Rectal smooth muscle tissue (tissue), 1 donor: Measurements from ENCODE around the gene OR2H2.

ENCODE experiments used
- H3K27ac ChIP-seq: one replicate; pipeline ENCODE4 v1.7.0; 2013; ENCODE audit warnings: low read depth, low read length, inconsistent platforms
- H3K27me3 ChIP-seq: one replicate; pipeline ENCODE4 v1.7.0; 2013; ENCODE audit warnings: low read length; ENCODE audit not compliant: control insufficient read depth, insufficient read depth
- H3K36me3 ChIP-seq: one replicate; pipeline ENCODE4 v1.7.0; 2013; ENCODE audit warnings: low read length; ENCODE audit not compliant: control insufficient read depth, insufficient read depth
- H3K4me1 ChIP-seq: one replicate; pipeline ENCODE4 v1.7.0; 2013; ENCODE audit warnings: low read length; ENCODE audit not compliant: control insufficient read depth, insufficient read depth
- H3K4me3 ChIP-seq: one replicate; pipeline ENCODE4 v1.7.0; 2013; ENCODE audit warnings: low read length
- H3K9ac ChIP-seq: one replicate; pipeline ENCODE4 v1.7.0; 2013; ENCODE audit warnings: low read length

Gene OR2H2

DNA sequence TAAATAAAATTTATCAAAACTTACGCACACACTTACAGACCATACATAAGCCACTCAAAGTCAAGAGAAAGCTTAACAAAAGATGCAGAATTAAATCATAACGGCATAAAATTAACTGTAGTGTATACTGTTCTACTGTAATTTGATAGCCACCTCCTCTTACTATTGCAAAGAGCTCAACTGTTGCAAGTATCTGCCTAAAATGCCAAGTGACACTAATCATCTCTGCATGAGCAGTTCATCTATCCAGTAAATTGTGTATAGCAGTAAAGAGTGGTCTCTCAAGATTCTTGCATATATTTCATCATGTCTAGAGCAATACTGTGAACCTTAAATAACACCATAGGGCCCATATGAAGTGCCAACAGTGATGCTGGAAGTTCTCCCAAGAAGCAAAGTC, 12.3 kb downstream of the OR2H2 start:
- Histone ChIP-seq H3K36me3 (peaks cover 2% of the 10 kb centered on the region), H3K4me3 (no peak overlapping the region), H3K9ac (no peak overlapping the region), H3K27me3 (no peaks in the 10 kb centered on the region), H3K4me1 (peaks cover 2% of the 10 kb centered on the region), H3K27ac (no peak overlapping the region)

DNA sequence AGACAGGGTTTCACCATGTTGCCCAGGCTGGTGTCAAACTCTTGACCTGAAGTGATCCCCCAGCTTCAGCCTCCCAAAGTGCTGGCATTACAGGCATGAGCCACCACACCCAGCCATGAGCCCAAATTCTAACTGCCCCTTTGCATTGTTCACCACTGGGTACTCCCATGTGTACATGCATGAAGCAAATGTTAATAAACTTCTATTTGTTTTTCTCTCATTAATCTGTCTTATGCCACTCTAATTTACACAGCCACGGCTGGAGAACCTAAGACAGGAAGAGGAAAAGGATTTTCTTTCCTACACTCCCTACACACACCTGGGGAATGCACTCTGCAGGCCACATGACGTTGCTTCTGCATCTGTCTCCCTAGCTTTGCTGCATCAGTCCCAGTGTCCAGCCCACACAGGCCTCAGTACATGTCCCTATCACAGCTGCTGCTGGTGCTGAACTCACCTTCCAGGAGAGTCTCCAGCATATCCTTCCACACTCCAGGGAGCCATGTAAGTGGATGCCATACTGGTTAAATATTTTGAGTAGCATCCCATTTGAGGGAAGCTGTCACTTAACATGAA, 13.3 kb downstream of the OR2H2 start:
- no peak overlapping the region for H3K27ac ChIP-seq
- no peak overlapping the region for H3K4me3 ChIP-seq
- peaks cover 2% of the 10 kb centered on the region for H3K4me1 ChIP-seq
- no peak overlapping the region for H3K9ac ChIP-seq
- no peaks in the 10 kb centered on the region for H3K27me3 ChIP-seq
- peaks cover 2% of the 10 kb centered on the region for H3K36me3 ChIP-seq

DNA sequence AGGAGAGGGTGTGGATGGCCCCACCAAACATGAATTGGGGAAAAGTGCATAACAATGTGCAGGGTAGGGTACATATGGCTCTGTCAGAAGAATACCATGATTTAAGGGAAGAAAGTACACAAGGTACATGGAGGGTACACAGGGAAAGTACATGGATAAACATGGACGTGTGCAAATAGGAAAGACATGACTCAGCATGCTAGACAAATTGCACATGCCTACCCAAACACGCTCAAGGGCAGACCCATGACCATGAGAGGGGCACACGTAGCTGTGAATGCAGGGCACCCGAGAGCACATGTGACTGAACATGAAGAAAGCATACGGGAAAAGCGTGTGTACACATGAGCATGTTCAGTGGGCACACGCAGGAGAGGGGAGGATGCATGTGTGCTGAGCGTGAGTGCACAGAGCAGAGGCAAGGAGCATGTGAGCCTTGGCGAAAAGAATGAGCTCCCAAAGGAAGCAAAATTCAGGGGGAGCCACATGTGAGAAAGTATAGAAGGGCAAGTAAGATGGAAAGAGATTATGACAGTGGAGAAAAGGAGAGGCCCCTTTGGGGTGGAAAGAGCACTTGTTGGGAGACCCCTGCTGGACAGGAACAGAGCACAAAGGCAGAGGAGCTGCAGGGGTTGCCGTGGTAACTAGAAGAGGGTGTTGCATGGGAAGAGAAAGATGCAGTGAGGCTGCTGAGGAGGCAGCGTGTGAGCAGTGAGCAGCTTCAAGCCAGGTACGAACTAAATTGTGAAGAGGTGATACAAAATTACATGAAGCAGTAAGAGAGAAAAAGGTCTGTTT, 17.8 kb downstream of the OR2H2 start:
- H3K9ac ChIP-seq, result no peak overlapping the region
- H3K4me3 ChIP-seq, result no peak overlapping the region
- no peaks in the 10 kb centered on the region for H3K27me3 ChIP-seq
- H3K36me3 ChIP-seq, result peaks cover 11% of the 10 kb centered on the region
- H3K4me1 ChIP-seq, result no peaks in the 10 kb centered on the region
- no peak overlapping the region for H3K27ac ChIP-seq

DNA sequence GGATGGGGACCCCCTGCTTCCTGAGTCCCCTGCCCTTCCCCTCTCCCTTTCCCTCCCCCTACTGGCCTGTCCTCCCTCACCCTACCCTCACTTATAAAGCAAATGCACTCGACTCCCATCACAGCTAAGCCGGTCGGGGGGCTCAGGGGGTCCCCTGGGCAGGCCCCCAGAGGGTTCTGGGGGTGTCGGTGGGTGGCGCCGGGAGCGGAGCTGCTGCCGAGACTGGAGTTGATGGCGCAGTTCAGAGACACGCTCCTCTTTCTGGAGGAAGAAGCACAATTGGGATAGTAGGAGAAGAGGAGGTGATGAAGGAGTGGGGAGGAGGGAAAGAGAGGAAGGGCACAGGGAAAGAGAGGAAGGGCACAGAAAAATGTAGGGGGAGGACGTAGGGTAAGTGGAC, 18.5 kb downstream of the OR2H2 start:
- peaks cover 12% of the 10 kb centered on the region for H3K36me3 ChIP-seq
- H3K27ac ChIP-seq, result no peak overlapping the region
- no peak overlapping the region for H3K9ac ChIP-seq
- no peaks in the 10 kb centered on the region for H3K27me3 ChIP-seq
- H3K4me3 ChIP-seq, result no peak overlapping the region
- no peaks in the 10 kb centered on the region for H3K4me1 ChIP-seq

DNA sequence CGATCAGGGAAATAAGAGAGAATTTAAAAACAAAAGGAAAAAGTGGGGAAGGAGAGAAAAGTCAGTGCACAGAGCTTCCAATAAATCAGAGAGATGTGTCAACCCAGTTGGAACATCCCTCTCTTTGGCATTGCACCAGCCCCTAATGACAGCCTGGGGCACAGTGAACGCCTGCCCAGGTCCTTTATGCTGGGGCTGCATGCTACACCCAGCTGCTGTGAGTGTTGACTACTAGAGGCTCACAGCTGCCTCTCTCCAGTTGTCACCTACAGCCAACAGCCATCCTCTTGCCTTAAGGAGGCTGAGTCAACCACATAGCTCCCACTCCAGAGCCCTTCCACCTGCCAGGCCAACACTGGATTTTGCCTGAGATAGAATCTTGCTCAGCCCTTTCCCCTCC, 19.0 kb downstream of the OR2H2 start:
- H3K27ac ChIP-seq, result no peak overlapping the region
- no peaks in the 10 kb centered on the region for H3K4me1 ChIP-seq

DNA sequence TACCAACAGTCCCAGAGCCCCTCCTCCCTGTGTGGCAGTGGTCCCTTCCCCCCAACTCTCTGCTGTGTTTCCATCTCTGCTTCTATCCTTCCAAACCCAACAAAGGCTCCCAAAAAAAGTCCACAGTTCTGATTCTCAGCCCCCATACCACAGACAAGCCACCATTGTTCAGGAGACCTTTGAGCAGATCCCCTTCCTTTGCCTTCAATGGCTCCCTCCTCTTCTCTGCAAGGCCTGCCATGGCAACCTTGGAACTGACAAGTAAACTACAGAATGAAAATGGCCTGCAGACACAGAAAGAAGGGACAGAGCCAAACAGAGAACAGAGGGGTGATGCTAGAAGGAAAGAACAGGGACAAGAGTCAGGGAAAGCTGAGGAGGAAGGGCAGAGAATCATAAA, 23.2 kb downstream of the OR2H2 start:
- H3K4me3 ChIP-seq, result no peak overlapping the region
- no peak overlapping the region for H3K9ac ChIP-seq
- no peak overlapping the region for H3K27ac ChIP-seq
- peaks cover 10% of the 10 kb centered on the region for H3K36me3 ChIP-seq
- no peaks in the 10 kb centered on the region for H3K27me3 ChIP-seq
- no peaks in the 10 kb centered on the region for H3K4me1 ChIP-seq

More for the DNA sequence above, 19.0 kb downstream of the OR2H2 start:
- H3K36me3 ChIP-seq, result peaks cover 12% of the 10 kb centered on the region
- H3K4me3 ChIP-seq, result no peak overlapping the region
- H3K9ac ChIP-seq, result no peak overlapping the region
- H3K27me3 ChIP-seq, result no peaks in the 10 kb centered on the region

DNA sequence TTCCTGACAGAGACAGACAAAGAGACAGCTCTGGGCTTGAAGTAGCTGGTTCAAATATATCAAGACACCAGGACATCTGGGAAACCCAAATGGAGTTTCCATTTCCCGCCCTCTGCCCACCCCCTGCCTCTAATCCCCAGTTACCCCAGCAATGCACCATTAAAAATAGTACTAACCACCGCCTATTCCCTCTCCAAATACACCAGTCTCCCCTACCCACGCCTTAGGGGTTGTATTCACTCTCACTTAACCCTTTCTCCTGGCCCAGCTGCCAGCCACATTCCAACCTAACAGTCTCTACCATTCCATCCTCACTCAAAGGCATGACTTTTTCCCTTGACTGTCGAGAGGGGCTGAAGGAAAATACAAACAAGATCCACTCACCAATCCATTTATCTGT, 25.6 kb downstream of the OR2H2 start:
- Histone ChIP-seq H3K27me3 (no peaks in the 10 kb centered on the region), H3K4me1 (no peaks in the 10 kb centered on the region), H3K36me3 (peaks cover 4% of the 10 kb centered on the region), H3K9ac (no peak overlapping the region), H3K27ac (no peak overlapping the region), H3K4me3 (no peak overlapping the region)

DNA sequence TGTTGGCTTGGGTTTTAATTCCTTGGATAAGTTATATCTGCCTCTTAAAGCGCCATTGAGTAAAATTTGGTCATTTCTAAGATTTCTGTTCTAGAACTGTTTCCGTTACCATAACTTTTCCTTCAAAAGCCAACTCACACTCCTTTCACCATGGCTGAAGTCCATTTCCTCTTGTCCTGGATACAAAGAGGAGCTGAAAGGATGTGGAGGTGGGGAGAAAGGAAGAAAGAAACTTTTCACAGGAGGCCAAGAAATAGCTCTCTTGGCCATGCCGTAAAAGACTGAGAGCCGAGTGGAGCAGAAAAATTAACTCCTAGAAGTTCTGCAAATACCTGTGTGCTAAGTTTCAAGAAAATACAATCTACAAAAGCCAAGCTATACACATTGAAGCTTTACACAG, 26.5 kb downstream of the OR2H2 start:
- Histone ChIP-seq H3K9ac (no peak overlapping the region), H3K27ac (no peak overlapping the region), H3K4me1 (no peaks in the 10 kb centered on the region), H3K36me3 (peaks cover 4% of the 10 kb centered on the region), H3K27me3 (no peaks in the 10 kb centered on the region), H3K4me3 (no peak overlapping the region)

DNA sequence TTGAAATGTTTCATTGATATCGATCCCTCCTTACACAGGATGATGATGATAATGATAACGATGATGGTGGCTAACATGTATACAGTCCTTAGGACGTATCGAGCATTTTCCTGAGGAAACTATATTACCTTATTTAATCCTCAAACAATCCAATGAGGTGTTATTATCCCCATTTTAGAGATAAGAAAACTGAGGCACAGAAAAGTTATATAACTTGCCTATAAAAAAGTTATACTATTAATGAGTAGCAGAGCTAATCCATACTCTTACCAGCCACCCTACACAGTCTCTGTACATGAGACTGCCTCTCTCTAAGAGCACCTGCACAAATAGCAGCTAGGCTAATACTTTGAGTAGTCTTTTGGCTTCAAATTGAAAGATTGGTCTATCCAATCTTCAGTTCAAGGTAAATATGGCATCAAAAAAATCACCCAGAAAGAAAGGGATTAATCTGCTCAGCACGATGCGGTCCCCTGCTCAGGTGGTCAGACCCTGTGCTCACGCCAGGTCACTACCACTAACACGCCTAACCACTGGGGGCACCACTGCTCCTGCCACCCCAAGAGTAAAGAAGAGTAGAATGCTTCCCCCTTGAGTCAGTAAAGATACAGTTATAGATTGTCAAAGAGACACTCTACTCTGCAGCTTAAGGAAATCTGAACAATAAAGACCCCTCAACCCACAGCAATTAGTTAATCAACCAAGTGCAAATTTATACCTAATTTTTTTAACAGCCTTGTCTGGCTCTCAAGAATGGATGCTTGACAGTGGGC, 33.0 kb downstream of the OR2H2 start:
- H3K27me3 ChIP-seq, result no peaks in the 10 kb centered on the region
- H3K36me3 ChIP-seq, result peaks cover 9% of the 10 kb centered on the region
- H3K4me3 ChIP-seq, result no peak overlapping the region
- H3K9ac ChIP-seq, result no peak overlapping the region
- H3K4me1 ChIP-seq, result no peaks in the 10 kb centered on the region
- H3K27ac ChIP-seq, result no peak overlapping the region

DNA sequence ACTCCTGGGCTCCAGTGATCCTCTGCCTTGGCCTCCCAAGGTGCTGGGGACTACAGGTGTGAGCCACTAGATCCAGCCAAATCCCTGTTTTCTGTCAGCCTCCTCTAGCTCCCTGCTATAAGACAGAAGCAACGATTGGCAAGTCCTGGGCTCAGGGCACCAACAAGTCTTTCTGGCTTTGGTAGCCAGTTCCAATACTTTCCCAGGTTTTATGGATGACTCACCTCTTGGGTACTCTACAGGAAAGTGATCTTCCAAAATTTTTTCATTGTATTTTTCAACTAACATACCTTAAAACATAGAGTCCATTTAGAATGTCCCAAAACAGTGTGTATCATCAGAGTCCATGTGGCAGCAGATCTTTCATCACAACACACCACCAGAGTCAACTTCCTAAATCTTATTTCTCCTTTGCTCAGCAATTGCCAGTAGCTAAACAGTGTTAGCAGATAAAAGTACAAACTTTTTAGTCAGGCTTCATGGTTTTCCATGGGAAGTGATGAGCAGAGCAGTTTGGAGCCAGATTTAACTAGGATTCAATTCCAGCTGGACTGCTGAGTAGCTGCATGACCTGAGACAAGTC, 34.7 kb downstream of the OR2H2 start:
- Histone ChIP-seq H3K9ac (no peak overlapping the region), H3K4me1 (no peaks in the 10 kb centered on the region), H3K4me3 (no peak overlapping the region), H3K36me3 (peaks cover 12% of the 10 kb centered on the region), H3K27me3 (no peaks in the 10 kb centered on the region), H3K27ac (no peak overlapping the region)

DNA sequence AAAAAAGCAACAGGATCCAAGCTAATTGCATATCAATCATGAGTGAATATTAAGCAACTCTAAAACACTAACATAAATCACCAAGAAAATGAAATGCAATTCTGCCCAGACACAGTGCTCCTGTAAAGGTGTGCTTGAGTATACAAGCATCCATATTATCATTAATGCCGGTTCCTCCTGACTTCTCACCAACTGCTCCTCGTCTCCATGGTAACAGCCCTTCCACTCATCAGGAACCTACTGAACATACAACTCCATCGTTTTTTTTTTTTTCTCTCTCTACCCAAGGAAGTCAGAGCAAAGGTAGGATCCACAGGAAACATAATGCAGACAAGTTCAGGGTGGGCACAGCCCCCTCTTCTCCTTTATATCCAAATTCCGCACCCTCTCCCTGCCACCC, 35.7 kb downstream of the OR2H2 start:
- Histone ChIP-seq H3K27ac (no peak overlapping the region), H3K4me3 (no peak overlapping the region), H3K27me3 (no peaks in the 10 kb centered on the region), H3K9ac (no peak overlapping the region), H3K4me1 (no peaks in the 10 kb centered on the region), H3K36me3 (peaks cover 12% of the 10 kb centered on the region)

DNA sequence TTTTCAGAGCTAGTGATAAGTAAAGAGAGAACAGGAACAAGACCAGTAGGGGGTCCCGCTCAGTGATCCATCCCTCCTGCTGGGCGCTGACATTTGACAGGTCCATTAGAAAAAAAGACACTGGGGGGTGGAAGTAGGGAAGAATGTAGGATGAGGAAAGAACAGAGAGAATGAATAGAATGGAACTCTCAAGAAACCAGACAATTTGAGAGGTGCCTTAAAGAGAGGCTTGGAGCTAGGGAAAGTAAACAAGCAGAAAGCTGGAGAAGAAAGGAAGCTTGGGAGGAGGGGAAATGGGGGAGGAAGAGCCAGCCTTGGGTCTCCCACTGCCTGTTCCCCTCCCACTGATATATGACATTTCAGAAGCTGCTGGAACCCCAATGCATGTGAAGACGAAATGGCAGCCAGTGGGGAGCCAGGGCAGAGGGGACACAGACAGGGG, 39.6 kb downstream of the OR2H2 start:
- Histone ChIP-seq H3K4me1 (peaks cover 3% of the 10 kb centered on the region), H3K9ac (no peak overlapping the region), H3K27ac (no peak overlapping the region), H3K4me3 (no peak overlapping the region), H3K27me3 (no peaks in the 10 kb centered on the region), H3K36me3 (peaks cover 12% of the 10 kb centered on the region)
